HUES6 (cell line): ENCODE results near the gene ZNF644.

Source experiments
- H3K27ac ChIP-seq: 2 replicates; pipeline ENCODE4 v1.7.0; 2013; ENCODE audit warnings: low read depth, mild to moderate bottlenecking, low read length, inconsistent platforms
- H3K27me3 ChIP-seq: 2 replicates; pipeline ENCODE4 v1.6.1; 2013; ENCODE audit warnings: low read length; ENCODE audit not compliant: control insufficient read depth, insufficient read depth
- H3K36me3 ChIP-seq: 2 replicates; pipeline ENCODE4 v1.6.1; 2013; ENCODE audit warnings: low read length; ENCODE audit not compliant: control insufficient read depth, insufficient read depth
- H3K4me1 ChIP-seq: 2 replicates; pipeline ENCODE4 v1.6.1; 2013; ENCODE audit warnings: low read length; ENCODE audit not compliant: control insufficient read depth, insufficient read depth
- H3K4me3 ChIP-seq: 2 replicates; pipeline ENCODE4 v1.5.1; 2013; ENCODE audit warnings: low read depth, low read length
- H3K9ac ChIP-seq: one replicate; pipeline ENCODE4 v1.6.1; 2013; ENCODE audit warnings: mild to moderate bottlenecking, low read length
- H3K9me3 ChIP-seq: 2 replicates; pipeline ENCODE4 v1.6.1; 2013; ENCODE audit warnings: low read depth, low read length; ENCODE audit not compliant: control insufficient read depth, insufficient read depth

Gene ZNF644

DNA sequence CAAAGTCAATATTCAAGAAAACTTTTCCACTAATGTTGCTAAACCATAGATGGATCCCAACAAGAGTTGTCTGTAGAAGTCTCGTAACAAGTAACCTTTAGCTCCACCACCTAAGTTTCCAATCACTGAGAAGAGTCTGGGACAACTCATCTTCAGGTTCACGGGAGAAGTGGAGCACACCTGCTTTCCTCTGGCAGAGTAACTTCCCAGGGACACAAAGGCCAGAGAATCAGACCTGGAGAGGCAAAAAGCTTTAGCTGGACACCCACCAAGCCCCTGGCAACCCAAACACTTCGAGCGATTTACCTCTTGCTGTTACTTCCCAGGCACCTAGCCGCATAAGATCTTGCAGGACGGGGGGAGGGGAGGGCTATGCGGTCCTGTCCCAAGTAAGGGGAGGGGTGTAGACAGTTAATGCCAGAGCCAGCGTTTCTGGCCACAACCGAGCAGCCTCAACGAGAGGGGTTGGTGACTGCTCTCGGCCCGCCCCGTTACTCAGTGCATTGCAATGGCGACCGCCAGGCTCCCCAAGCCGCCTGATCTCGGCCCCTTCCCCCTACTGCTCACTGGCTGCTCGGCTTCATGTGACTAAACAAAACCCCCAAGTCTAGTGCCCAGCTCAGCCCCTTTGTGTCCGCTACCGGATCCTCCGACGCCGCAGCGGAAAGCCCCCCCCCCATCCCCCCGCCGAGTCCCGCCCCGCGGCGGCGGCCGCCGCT is 709 bp downstream of the ZNF644 start:
- H3K36me3 ChIP-seq, result peaks cover 19% of the 10 kb centered on the region
- peak overlapping the region; percentile 100 for H3K27ac ChIP-seq
- peak overlapping the region; percentile 100 for H3K9ac ChIP-seq
- H3K27me3 ChIP-seq, result no peaks in the 10 kb centered on the region
- peaks cover 20% of the 10 kb centered on the region; the same call in 1 of the 2 replicates for H3K4me1 ChIP-seq
- H3K9me3 ChIP-seq, result no peaks in the 10 kb centered on the region
- H3K4me3 ChIP-seq, result peak overlapping the region; percentile 77

GRCh38 chr1:91020486-91020885 is 1.3 kb downstream of the ZNF644 start:
- Histone ChIP-seq H3K36me3 (peaks cover 21% of the 10 kb centered on the region), H3K27me3 (no peaks in the 10 kb centered on the region), H3K27ac (peak overlapping the region; percentile 100), H3K9ac (peak overlapping the region; percentile 100), H3K4me1 (peaks cover 26% of the 10 kb centered on the region), H3K9me3 (no peaks in the 10 kb centered on the region), H3K4me3 (peak overlapping the region; percentile 77)

DNA sequence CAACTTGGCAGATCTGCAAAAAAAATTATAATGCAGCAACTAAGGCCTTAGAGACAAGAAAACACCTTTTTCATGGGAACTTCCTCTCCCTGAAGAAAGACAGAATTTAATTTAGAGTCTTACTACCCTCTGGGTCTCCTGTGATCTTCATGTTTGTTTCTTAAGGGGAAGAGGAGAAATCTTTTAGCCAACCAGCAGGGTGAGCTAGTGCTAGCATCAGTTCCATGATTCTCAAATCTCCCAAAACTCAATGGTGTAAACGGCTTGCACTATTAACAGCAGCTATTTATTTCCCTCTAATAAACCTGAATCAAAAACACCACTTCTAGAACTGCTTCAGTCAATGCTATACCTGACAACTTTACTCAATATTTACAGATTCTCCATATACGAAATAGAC is 3.8 kb downstream of the ZNF644 start:
- Histone ChIP-seq H3K9me3 (no peaks in the 10 kb centered on the region), H3K4me1 (peaks cover 25% of the 10 kb centered on the region), H3K9ac (no peak overlapping the region), H3K4me3 (no peak overlapping the region), H3K27ac (no peak overlapping the region), H3K27me3 (no peaks in the 10 kb centered on the region), H3K36me3 (peaks cover 26% of the 10 kb centered on the region)

DNA sequence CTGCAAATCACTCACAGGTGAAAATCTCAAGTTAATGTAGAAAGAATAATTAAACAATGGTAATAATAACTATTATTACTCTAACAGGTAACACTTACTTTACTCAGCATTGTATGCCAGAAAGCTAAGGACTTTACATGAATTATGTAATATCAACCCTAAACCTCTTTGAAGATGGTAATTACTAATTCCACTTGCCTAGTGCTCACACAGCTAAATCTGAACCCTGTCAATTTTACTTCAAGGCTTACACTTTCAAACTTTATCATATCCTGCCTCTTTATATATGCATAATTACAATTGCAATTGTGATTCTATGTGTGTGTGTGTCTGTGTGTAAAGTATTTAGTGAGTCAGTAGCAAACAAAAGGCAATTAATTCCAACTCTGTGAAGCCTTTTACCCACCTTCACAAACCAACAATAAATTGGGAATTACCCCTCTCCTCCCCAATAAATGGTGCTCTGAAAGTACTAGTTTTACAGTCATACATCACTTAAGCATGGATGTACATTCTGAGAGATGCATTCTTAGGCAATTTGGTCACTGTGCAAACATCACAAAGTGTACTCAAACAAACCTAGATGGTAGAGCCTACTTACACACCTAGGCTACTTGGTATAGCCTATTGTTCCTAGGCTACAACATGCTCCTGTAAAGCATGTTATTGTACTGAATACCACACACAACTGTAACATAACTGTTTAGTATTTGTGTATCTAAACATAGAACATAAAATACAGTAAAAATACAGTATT is 5.9 kb downstream of the ZNF644 start:
- peaks cover 29% of the 10 kb centered on the region for H3K36me3 ChIP-seq
- H3K4me3 ChIP-seq, result no peak overlapping the region

DNA sequence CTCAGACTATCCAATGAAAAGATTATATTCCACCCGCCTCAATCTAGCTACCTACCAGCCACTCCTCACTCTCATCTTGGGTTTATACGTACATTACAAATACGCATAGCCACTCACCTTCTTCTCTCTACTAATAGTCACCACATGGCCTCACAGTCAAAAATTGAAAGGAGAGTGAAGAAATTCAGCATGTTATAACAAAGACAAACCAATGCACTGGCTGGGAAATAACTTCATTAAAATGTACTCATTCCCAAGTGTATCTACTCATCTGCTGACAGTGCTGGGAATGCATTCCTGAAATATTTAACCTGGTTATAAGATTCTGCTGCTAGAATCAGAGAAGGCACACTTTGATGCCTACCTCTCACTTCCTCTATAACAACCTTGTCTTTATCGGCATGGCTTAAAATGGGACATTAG is 6.5 kb downstream of the ZNF644 start:
- H3K4me3 ChIP-seq, result no peak overlapping the region
- no peaks in the 10 kb centered on the region for H3K27me3 ChIP-seq
- H3K36me3 ChIP-seq, result peaks cover 23% of the 10 kb centered on the region
- H3K27ac ChIP-seq, result no peak overlapping the region
- H3K9ac ChIP-seq, result no peak overlapping the region
- peaks cover 20% of the 10 kb centered on the region for H3K4me1 ChIP-seq
- H3K9me3 ChIP-seq, result no peaks in the 10 kb centered on the region

More for the DNA sequence above, 5.9 kb downstream of the ZNF644 start:
- Histone ChIP-seq H3K27ac (no peak overlapping the region), H3K9me3 (no peaks in the 10 kb centered on the region), H3K27me3 (no peaks in the 10 kb centered on the region), H3K9ac (no peak overlapping the region), H3K4me1 (peaks cover 18% of the 10 kb centered on the region)

GRCh38 chr1:91014475-91014874 is 7.4 kb downstream of the ZNF644 start:
- H3K4me3 ChIP-seq, result no peak overlapping the region
- H3K9ac ChIP-seq, result no peak overlapping the region
- no peaks in the 10 kb centered on the region for H3K9me3 ChIP-seq
- no peak overlapping the region for H3K27ac ChIP-seq
- H3K4me1 ChIP-seq, result peaks cover 23% of the 10 kb centered on the region
- H3K36me3 ChIP-seq, result peaks cover 17% of the 10 kb centered on the region
- no peaks in the 10 kb centered on the region for H3K27me3 ChIP-seq

DNA sequence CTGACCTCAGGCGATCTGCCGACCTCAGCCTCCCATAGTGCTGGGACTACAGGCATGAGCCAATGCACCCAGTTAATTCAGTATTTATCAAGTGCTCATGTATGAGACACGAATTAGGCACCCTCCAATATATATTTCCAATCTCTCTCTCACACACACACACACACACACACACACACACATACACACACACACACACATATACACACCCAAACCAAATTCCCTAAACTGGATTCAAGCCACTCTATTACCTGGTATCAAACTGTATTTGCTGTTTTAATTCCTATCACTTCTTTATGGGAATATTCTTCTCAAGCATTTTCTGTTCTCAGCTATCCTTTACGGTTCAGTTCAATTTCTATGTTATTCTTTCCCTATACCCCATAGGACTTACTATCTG is 8.5 kb downstream of the ZNF644 start:
- H3K9ac ChIP-seq, result no peak overlapping the region
- peaks cover 10% of the 10 kb centered on the region; the same call in 1 of the 2 replicates for H3K36me3 ChIP-seq
- no peak overlapping the region for H3K27ac ChIP-seq
- peaks cover 28% of the 10 kb centered on the region for H3K4me1 ChIP-seq
- no peaks in the 10 kb centered on the region for H3K9me3 ChIP-seq
- no peaks in the 10 kb centered on the region for H3K27me3 ChIP-seq
- H3K4me3 ChIP-seq, result no peak overlapping the region

DNA sequence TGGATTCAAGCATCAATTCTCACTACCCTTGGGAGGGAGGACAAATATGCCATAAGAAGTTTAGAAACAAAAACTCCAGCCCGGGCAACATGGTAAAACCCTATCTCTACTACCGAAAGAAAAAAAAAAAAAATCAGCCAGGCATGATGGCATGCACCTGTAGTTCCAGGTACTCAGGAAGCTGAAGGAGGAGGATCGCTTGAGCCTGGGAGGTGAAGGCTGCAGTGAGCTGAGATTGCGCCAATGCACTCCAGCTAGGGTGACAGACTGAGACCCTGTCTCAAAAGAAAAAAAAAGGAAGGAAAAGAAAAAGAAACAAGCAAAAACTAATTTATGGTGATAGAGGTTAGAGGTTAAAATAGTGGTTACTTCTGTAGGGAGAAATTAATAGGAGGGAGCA is 9.6 kb downstream of the ZNF644 start:
- Histone ChIP-seq H3K27ac (no peak overlapping the region), H3K36me3 (peaks cover 10% of the 10 kb centered on the region; the same call in 1 of the 2 replicates), H3K4me1 (peaks cover 28% of the 10 kb centered on the region), H3K9me3 (no peaks in the 10 kb centered on the region), H3K9ac (no peak overlapping the region), H3K27me3 (no peaks in the 10 kb centered on the region), H3K4me3 (no peak overlapping the region)

GRCh38 chr1:91011726-91012125 is 10.1 kb downstream of the ZNF644 start:
- Histone ChIP-seq H3K27me3 (no peaks in the 10 kb centered on the region), H3K27ac (no peak overlapping the region), H3K36me3 (peaks cover 12% of the 10 kb centered on the region; the same call in 1 of the 2 replicates)

GRCh38 chr1:91007827-91008226 is 14.0 kb downstream of the ZNF644 start:
- Histone ChIP-seq H3K4me3 (no peak overlapping the region), H3K27me3 (no peaks in the 10 kb centered on the region), H3K4me1 (peaks cover 13% of the 10 kb centered on the region; the same call in 1 of the 2 replicates), H3K9ac (no peak overlapping the region), H3K36me3 (peaks cover 10% of the 10 kb centered on the region; the same call in 1 of the 2 replicates), H3K27ac (no peak overlapping the region), H3K9me3 (peaks cover 11% of the 10 kb centered on the region; the same call in 1 of the 2 replicates)

More at GRCh38 chr1:91011726-91012125, 10.1 kb downstream of the ZNF644 start:
- Histone ChIP-seq H3K9ac (no peak overlapping the region), H3K4me3 (no peak overlapping the region), H3K4me1 (peaks cover 28% of the 10 kb centered on the region), H3K9me3 (no peaks in the 10 kb centered on the region; the same call in 1 of the 2 replicates)

- no peak overlapping the region; the same call in 1 of the 2 replicates for H3K27ac ChIP-seq
- no peak overlapping the region for H3K4me3 ChIP-seq
- no peak overlapping the region for H3K9ac ChIP-seq
- H3K4me1 ChIP-seq, result peaks cover 13% of the 10 kb centered on the region; the same call in 1 of the 2 replicates
- no peaks in the 10 kb centered on the region for H3K27me3 ChIP-seq
- peaks cover 9% of the 10 kb centered on the region; the same call in 1 of the 2 replicates for H3K36me3 ChIP-seq
- peaks cover 11% of the 10 kb centered on the region; the same call in 1 of the 2 replicates for H3K9me3 ChIP-seq
These were observed 14.7 kb downstream of the ZNF644 start for GRCh38 chr1:91007092-91007491.
